H1 (cell line): ENCODE measurements around the gene DPY19L2. TPM values are rescaled to one million over a fixed set of nuclear protein-coding genes. Genes with fewer than 3 reads are reported as not detected.
"Not testable (repeated sequence)": the region's sequence is repeated elsewhere in the genome, so short reads cannot be mapped to it uniquely, and the experiment has no call there.

Experiments used
- CTCF ChIA-PET: fragments of 300-600 bp; sonication (Branson Sonifier 250); formaldehyde crosslinking; loops from one replicate; lab custom pipeline; 2021; ENCODE audit not compliant: partially characterized antibody; lab: Charles Lee
- POLR2A ChIA-PET: fragments of 300-600 bp; sonication (Branson Sonifier 250); formaldehyde crosslinking; loops from one replicate; lab custom pipeline; 2021; ENCODE audit warnings: inconsistent platforms; ENCODE audit not compliant: partially characterized antibody; lab: Charles Lee
- DNase-seq, 2 experiments: peaks; one replicate each; pipeline versions ENCODE4 v3.0.0 to v3.0.0-alpha.2; 2010 to 2022; ENCODE audit warnings: low spot score in 2 of 2, low read depth in 1 of 2, mixed read lengths in 1 of 2
- FAIRE-seq: peaks from 2 replicates; lab custom pipeline; 2011; peaks lifted over from hg19 to GRCh38; lab: Jason Lieb, UNC
- H2AFZ ChIP-seq: 2 replicates; pipeline ENCODE4 v1.8.1; 2012; ENCODE audit warnings: low read length, inconsistent platforms
- H2AK5ac ChIP-seq: 2 replicates; pipeline ENCODE4 v1.6.1; 2013; ENCODE audit warnings: low read depth, low read length
- H2BK120ac ChIP-seq: replicated peaks from 2 replicates; pipeline ENCODE3; 2013; ENCODE audit warnings: low read depth, low read length, inconsistent platforms
- H2BK12ac ChIP-seq: 2 replicates; pipeline ENCODE4 v1.6.1; 2013; ENCODE audit warnings: low read depth, low read length
- H2BK15ac ChIP-seq: 2 replicates; pipeline ENCODE4 v1.6.1; 2013; ENCODE audit warnings: low read length
- H2BK20ac ChIP-seq: 2 replicates; pipeline ENCODE4 v1.6.1; 2013; ENCODE audit warnings: low read length
- H2BK5ac ChIP-seq: 2 replicates; pipeline ENCODE4 v1.6.1; 2013; ENCODE audit warnings: low read depth, low read length
- H3K14ac ChIP-seq: 2 replicates; pipeline ENCODE4 v1.6.1; 2013; ENCODE audit warnings: inconsistent platforms; ENCODE audit not compliant: insufficient read length
- H3K18ac ChIP-seq: 2 replicates; pipeline ENCODE4 v1.6.1; 2013; ENCODE audit warnings: low read length; ENCODE audit errors: extremely low read depth
- H3K23ac ChIP-seq: 2 replicates; pipeline ENCODE4 v1.6.1; 2013; ENCODE audit warnings: inconsistent platforms; ENCODE audit not compliant: insufficient read length
- H3K23me2 ChIP-seq: 2 replicates; pipeline ENCODE4 v1.6.1; 2013; ENCODE audit warnings: low read depth, low read length
- H3K27ac ChIP-seq: 2 replicates; pipeline ENCODE4 v1.6.1; 2011; ENCODE audit warnings: low read depth, low read length, inconsistent platforms
- H3K27me3 ChIP-seq, 4 experiments: replicated peaks in 1 of 4; 1 replicate in 1 of 4; 2 replicates in 3 of 4; pipeline versions ENCODE4 v1.6.1 to v1.8.1; 2011 to 2013; ENCODE audit warnings: low read length in 3 of 4, mild to moderate bottlenecking in 3 of 4, inconsistent platforms in 2 of 4, mixed read lengths in 2 of 4, moderate library complexity in 1 of 4; ENCODE audit not compliant: control insufficient read depth in 3 of 4, insufficient read depth in 3 of 4; ENCODE audit errors: extremely low read depth in 1 of 4
- H3K36me3 ChIP-seq, 4 experiments: 2 replicates each; pipeline versions ENCODE4 v1.6.1 to v1.8.1; 2011 to 2013; ENCODE audit warnings: mild to moderate bottlenecking in 4 of 4, low read length in 3 of 4, moderate library complexity in 2 of 4, control low read depth in 1 of 4, inconsistent platforms in 1 of 4; ENCODE audit not compliant: insufficient read depth in 4 of 4, control insufficient read depth in 2 of 4
- H3K4ac ChIP-seq: replicated peaks from 2 replicates; pipeline ENCODE3; 2013; ENCODE audit warnings: low read length, low read depth, mixed read lengths, inconsistent platforms; ENCODE audit not compliant: insufficient read length
- H3K4me1 ChIP-seq, 4 experiments: replicated peaks in 1 of 4; 1 replicate in 1 of 4; 2 replicates in 3 of 4; pipeline versions ENCODE4 v1.6.1 to v1.8.1; 2011 to 2013; ENCODE audit warnings: low read length in 3 of 4, inconsistent platforms in 2 of 4, mixed read lengths in 1 of 4; ENCODE audit not compliant: insufficient read depth in 4 of 4, control insufficient read depth in 3 of 4
- H3K4me2 ChIP-seq, 2 experiments: 2 replicates each; pipeline versions ENCODE4 v1.6.1 to v1.8.1; 2011 to 2013; ENCODE audit warnings: low read depth in 2 of 2, low read length in 2 of 2, control low read depth in 1 of 2, inconsistent platforms in 1 of 2, mild to moderate bottlenecking in 1 of 2; ENCODE audit not compliant: insufficient read depth in 1 of 2
- H3K4me3 ChIP-seq, 4 experiments: fragments of 200-600, 300-600 bp in 1 of 4; sonication (generic), shearing (Covaris generic), sonication (Bioruptor Twin) in 1 of 4; 2 replicates each; pipeline versions ENCODE4 v1.5.1 to v1.8.1; 2011 to 2016; ENCODE audit warnings: low read length in 4 of 4, low read depth in 3 of 4, control low read depth in 2 of 4, inconsistent platforms in 2 of 4, mild to moderate bottlenecking in 2 of 4, mixed read lengths in 1 of 4, moderate library complexity in 1 of 4; ENCODE audit not compliant: insufficient read depth in 2 of 4; ENCODE audit errors: extremely low read depth in 1 of 4
- H3K56ac ChIP-seq: replicated peaks from 2 replicates; pipeline ENCODE3; 2013; ENCODE audit warnings: low read depth, mild to moderate bottlenecking, mixed read lengths, low read length, inconsistent platforms; ENCODE audit not compliant: insufficient read length
- H3K79me1 ChIP-seq: 2 replicates; pipeline ENCODE4 v1.6.1; 2013; ENCODE audit warnings: low read depth, low read length, control low read depth
- H3K79me2 ChIP-seq, 2 experiments: 2 replicates each; pipeline versions ENCODE4 v1.6.1 to v1.8.1; 2012 to 2013; ENCODE audit warnings: low read length in 2 of 2, mild to moderate bottlenecking in 2 of 2, inconsistent platforms in 1 of 2; ENCODE audit not compliant: insufficient read depth in 2 of 2, control insufficient read depth in 1 of 2
- H3K9ac ChIP-seq, 4 experiments: replicated peaks in 1 of 4; 1 replicate in 1 of 4; 2 replicates in 3 of 4; pipeline versions ENCODE4 v1.6.1 to v1.8.1; 2011 to 2013; ENCODE audit warnings: low read depth in 3 of 4, low read length in 3 of 4, control low read depth in 2 of 4, mild to moderate bottlenecking in 2 of 4, moderate library complexity in 2 of 4, inconsistent platforms in 1 of 4; ENCODE audit errors: extremely low read depth in 1 of 4
- H3K9me3 ChIP-seq, 2 experiments: 2 replicates each; pipeline versions ENCODE4 v1.6.1 to v1.8.1; 2012 to 2013; ENCODE audit warnings: mild to moderate bottlenecking in 2 of 2, moderate library complexity in 2 of 2, control low read depth in 1 of 2, inconsistent platforms in 1 of 2, low read depth in 1 of 2, low read length in 1 of 2, mixed read lengths in 1 of 2; ENCODE audit not compliant: insufficient read depth in 2 of 2
- H4K20me1 ChIP-seq, 2 experiments: replicated peaks in 1 of 2; 2 replicates each; pipeline versions ENCODE3 to v1.8.1; 2011 to 2013; ENCODE audit warnings: inconsistent platforms in 2 of 2, low read length in 2 of 2, mild to moderate bottlenecking in 1 of 2; ENCODE audit not compliant: insufficient read depth in 2 of 2, control insufficient read depth in 1 of 2
- H4K5ac ChIP-seq: 2 replicates; pipeline ENCODE4 v1.6.1; 2013; ENCODE audit warnings: low read length, low read depth, mixed read lengths, inconsistent platforms; ENCODE audit not compliant: insufficient read length
- H4K8ac ChIP-seq: 2 replicates; pipeline ENCODE4 v1.8.0; 2013; ENCODE audit warnings: mild to moderate bottlenecking, moderate library complexity, low read length, inconsistent platforms; ENCODE audit not compliant: insufficient read depth; ENCODE audit errors: extremely low read depth
- H4K91ac ChIP-seq: replicated peaks from 2 replicates; pipeline ENCODE3; 2013; ENCODE audit warnings: low read length, mixed read lengths, inconsistent platforms; ENCODE audit not compliant: insufficient read length
- WGBS, 2 experiments: shearing (Covaris generic) in 1 of 2; methylation state at CpG; one replicate each; pipeline versions ENCODE4 v1.1.6 to v1.1.7; 2013 to 2015; ENCODE audit warnings: low lambda C conversion rate in 2 of 2, mixed read lengths in 2 of 2, inconsistent platforms in 1 of 2, low coverage in 1 of 2, missing lambda C conversion rate in 1 of 2; ENCODE audit not compliant: insufficient replicate concordance in 2 of 2, insufficient coverage in 1 of 2, insufficient read length in 1 of 2; ENCODE audit errors: extremely low coverage in 1 of 2, missing lambda C conversion rate in 1 of 2; 5-methylcytosine and 5-hydroxymethylcytosine counted together
- polyA plus RNA-seq, 7 experiments: library from polyadenylated mRNA; depleted of rRNA in 3 of 7; stranded (reverse) in 5 of 7; unstranded in 2 of 7; fragments of >200 nt in 5 of 7; fragments of 200-250 nt in 2 of 7; gene quantifications; 1 replicate in 5 of 7; 2 replicates in 1 of 7; 4 replicates in 1 of 7; pipeline versions ENCODE4 v1.2.1 to v1.2.3, GENCODE V29; 2011 to 2013; ENCODE audit warnings: missing spikeins in 2 of 7, mixed read lengths in 2 of 7
- total RNA-seq: library from RNA; stranded (reverse); fragmentation: NEBNext Ultra II Directional; extraction: Animal tissue kit (Norgen Biotek cat#: 25700); gene quantifications from 2 replicates; pipeline ENCODE4 v1.2.1, GENCODE V29; 2021

Gene DPY19L2
- total and polyA plus RNA-seq, 2 of the 8 experiments (the other 6 are each of a cell fraction or from before 2014, with no cell fraction given), result 2.2 to 3.3 TPM

- H2AK5ac ChIP-seq, POLR2A ChIA-PET, H3K36me3 ChIP-seq, H3K14ac ChIP-seq, H3K27me3 ChIP-seq, H4K8ac ChIP-seq, H2BK20ac ChIP-seq, H3K23me2 ChIP-seq, H3K79me2 ChIP-seq, H3K9me3 ChIP-seq, H3K23ac ChIP-seq, H4K5ac ChIP-seq, H2BK120ac ChIP-seq, H4K20me1 ChIP-seq, H2BK5ac ChIP-seq, FAIRE-seq, H3K4me3 ChIP-seq, H2AFZ ChIP-seq, DNase-seq, H3K27ac ChIP-seq, H3K4me2 ChIP-seq, H2BK15ac ChIP-seq, H3K18ac ChIP-seq, H3K56ac ChIP-seq, H4K91ac ChIP-seq, H3K4me1 ChIP-seq, CTCF ChIA-PET, H3K79me1 ChIP-seq, H3K4ac ChIP-seq, H3K9ac ChIP-seq, H2BK12ac ChIP-seq: not testable (repeated sequence)
- whole genome bisulfite sequencing, 2 experiments, result 89% methylated on average over 5 of the region's 5 CpGs; no CpG with 5 or more reads in 1 of the 2 experiments
Measured at GRCh38 chr12:63643381-63644140, 24.7 kb downstream of the DPY19L2 start.

DNA sequence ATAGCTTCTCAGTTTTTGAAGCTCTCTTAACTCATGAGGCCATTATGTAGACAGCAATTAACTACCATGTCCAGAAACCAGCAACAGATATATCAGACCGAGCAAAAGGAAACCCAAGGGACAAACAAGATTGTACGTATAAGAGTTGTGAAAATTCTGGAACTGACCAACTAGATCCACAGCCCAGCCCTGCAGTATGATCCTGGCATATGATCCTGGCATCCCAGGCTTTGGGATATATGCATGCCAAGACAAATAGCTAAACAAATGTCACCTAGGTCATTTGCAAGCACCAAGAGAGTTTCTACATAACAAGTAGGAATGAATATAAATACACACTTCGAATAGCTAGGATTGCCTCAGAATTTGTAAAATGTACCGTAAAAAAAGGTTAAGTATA lies 44.0 kb downstream of the DPY19L2 start:
- H4K5ac ChIP-seq, POLR2A ChIA-PET, H4K20me1 ChIP-seq, H2AK5ac ChIP-seq, FAIRE-seq, H2BK5ac ChIP-seq, H3K4ac ChIP-seq, H2BK20ac ChIP-seq, H3K9ac ChIP-seq, H3K27me3 ChIP-seq, H2BK12ac ChIP-seq, H3K27ac ChIP-seq, H3K79me2 ChIP-seq, H3K4me3 ChIP-seq, H3K23me2 ChIP-seq, H3K4me1 ChIP-seq, H3K9me3 ChIP-seq, H3K36me3 ChIP-seq, H4K8ac ChIP-seq, DNase-seq, H3K79me1 ChIP-seq, H2BK120ac ChIP-seq, CTCF ChIA-PET, H2AFZ ChIP-seq, H3K23ac ChIP-seq, H4K91ac ChIP-seq, H3K4me2 ChIP-seq, H3K56ac ChIP-seq, H3K18ac ChIP-seq, H2BK15ac ChIP-seq, H3K14ac ChIP-seq: not testable (repeated sequence)
- 97% methylated on average over 4 of the region's 4 CpGs; no CpG with 5 or more reads in 1 of the 2 experiments for WGBS, 2 experiments
